GM20000 (cell line): Measurements from ENCODE around the gene KDM4B.

Source experiments
- DNase-seq: peaks from one replicate; pipeline ENCODE4 v3.0.0; 2012; ENCODE audit warnings: low spot score
- CTCF ChIP-seq: IDR thresholded peaks from 2 replicates; pipeline ENCODE4 v1.5.1; 2012; ENCODE audit warnings: mild to moderate bottlenecking, control low read depth; ENCODE audit errors: extremely low read depth, missing control alignments

Gene KDM4B

GRCh38 chr19:5032101-5032967 is 63.4 kb downstream of the KDM4B start:
- no peak for TF ChIP-seq CTCF
- DNase-seq: no peak

- no peak for DNase-seq
- no peak for TF ChIP-seq CTCF
Measured at GRCh38 chr19:5035105-5035761, 66.3 kb downstream of the KDM4B start.

- DNase-seq: no peak
- no peak for TF ChIP-seq CTCF
Measured at GRCh38 chr19:5035793-5036697, 67.1 kb downstream of the KDM4B start.

GRCh38 chr19:5036698-5037563 is 68.0 kb downstream of the KDM4B start:
- no peak for DNase-seq
- TF ChIP-seq CTCF: no peak

- DNase-seq: no peak
- no peak for TF ChIP-seq CTCF
Measured at GRCh38 chr19:5037936-5038335, 69.0 kb downstream of the KDM4B start.

GRCh38 chr19:5038631-5039271 is 69.8 kb downstream of the KDM4B start:
- DNase-seq: no peak
- peak; percentile 6 for TF ChIP-seq CTCF
